GM10248 (cell line): Measurements from ENCODE around the gene CTDSPL.

Experiments used
- CTCF ChIA-PET: fragments of 300-600 bp; sonication (Branson Sonifier 250); formaldehyde crosslinking; extraction: SDS; loops from one replicate; lab custom pipeline; 2021; ENCODE audit warnings: antibody characterized with exemption; lab: Yijun Ruan, JAX
- POLR2A ChIA-PET: fragments of 350-650 bp; sonication (Branson Sonifier 250); formaldehyde crosslinking; extraction: SDS; loops from one replicate; lab custom pipeline; 2020; ENCODE audit warnings: antibody characterized with exemption; lab: Yijun Ruan, JAX
- DNase-seq: peaks from one replicate; pipeline ENCODE4 v3.0.0; 2012; ENCODE audit errors: extremely low spot score
- CTCF ChIP-seq: IDR thresholded peaks from 2 replicates; pipeline ENCODE4 v1.5.1; 2012; ENCODE audit warnings: mild to moderate bottlenecking, low read depth; ENCODE audit errors: extremely low read depth, missing control alignments, control extremely low read depth

Gene CTDSPL

GRCh38 chr3:37940242-37940908 is 78.7 kb downstream of the CTDSPL start:
- ChIA-PET CTCF (no interaction called here), POLR2A (no interaction called here)
- DNase-seq, result no peak
- TF ChIP-seq CTCF, result no peak

- TF ChIP-seq CTCF, result no peak
- DNase-seq, result no peak
- ChIA-PET POLR2A (no interaction called here), CTCF (no interaction called here)
These were observed 80.2 kb downstream of the CTDSPL start for GRCh38 chr3:37941608-37942508.

- no peak for DNase-seq
- no peak for TF ChIP-seq CTCF
- ChIA-PET CTCF (no interaction called here), POLR2A (no interaction called here)
These were observed 81.0 kb downstream of the CTDSPL start for GRCh38 chr3:37942646-37943045.

- ChIA-PET POLR2A (no interaction called here), CTCF (no interaction called here)
- DNase-seq, result no peak
- no peak for TF ChIP-seq CTCF
These were observed 81.4 kb downstream of the CTDSPL start for GRCh38 chr3:37943126-37943525.

GRCh38 chr3:37943631-37944314 is 82.1 kb downstream of the CTDSPL start:
- TF ChIP-seq CTCF, result no peak
- ChIA-PET CTCF (interaction anchor here (1.2 kb wide), 1 partner anchor 88 kb away, joined by 4 read pairs; no protein-coding TSS in a partner anchor), POLR2A (no interaction called here)
- DNase-seq, result no peak

- POLR2A ChIA-PET, result no interaction called here
- CTCF ChIA-PET, result interaction anchor here (1.2 kb wide), 1 partner anchor 88 kb away, joined by 4 read pairs; no protein-coding TSS in a partner anchor
- DNase-seq, result no peak
- TF ChIP-seq CTCF, result no peak
These were observed 82.7 kb downstream of the CTDSPL start for GRCh38 chr3:37944391-37944842.
